HepG2 (cell line): ENCODE data around the gene LMOD1. TPM values are rescaled to one million over a fixed set of nuclear protein-coding genes. Genes with fewer than 3 reads are reported as not detected.
A peak's percentile ranks its signal among the peaks of the same experiment; 100 is the strongest.

Experiments used
- AKAP8 ChIP-seq: sonication (generic); formaldehyde crosslinking; IDR thresholded peaks from 2 replicates; pipeline ENCODE4 v1.5.1; 2020; ENCODE audit warnings: mild to moderate bottlenecking, missing genetic modification reagents
- BATF2 ChIP-seq: sonication (generic); formaldehyde crosslinking; IDR thresholded peaks from 2 replicates; pipeline ENCODE4 v1.8.0; 2022; ENCODE audit warnings: mild to moderate bottlenecking, missing genetic modification reagents, moderate library complexity
- CCAR2 ChIP-seq: fragments of 200-400 bp; formaldehyde crosslinking; optimal IDR thresholded peaks from 2 replicates; pipeline ENCODE3; 2018; ENCODE audit warnings: low read depth, mild to moderate bottlenecking, low read length, moderate library complexity
- DDIT3 ChIP-seq: sonication (generic); formaldehyde crosslinking; IDR thresholded peaks from 2 replicates; pipeline ENCODE4 v1.4.0; 2020; ENCODE audit warnings: mild to moderate bottlenecking, missing genetic modification reagents
- DR1 ChIP-seq: sonication (generic); formaldehyde crosslinking; IDR thresholded peaks from 2 replicates; pipeline ENCODE4 v1.8.0; 2021; ENCODE audit warnings: mild to moderate bottlenecking, missing genetic modification reagents, inconsistent platforms
- FLYWCH1 ChIP-seq: sonication (generic); formaldehyde crosslinking; IDR thresholded peaks from 2 replicates; pipeline ENCODE4 v1.8.1; 2023; ENCODE audit warnings: mild to moderate bottlenecking, missing genetic modification reagents
- HIVEP1 ChIP-seq: sonication (generic); formaldehyde crosslinking; IDR thresholded peaks from 2 replicates; pipeline ENCODE4 v1.4.0; 2020; ENCODE audit warnings: mild to moderate bottlenecking, missing genetic modification reagents
- HOXA9 ChIP-seq: sonication (generic); formaldehyde crosslinking; IDR thresholded peaks from 2 replicates; pipeline ENCODE4 v1.8.1; 2022; ENCODE audit warnings: missing genetic modification reagents, mild to moderate bottlenecking, moderate library complexity, borderline replicate concordance
- KLF11 ChIP-seq: IDR thresholded peaks from 2 replicates; pipeline ENCODE4 v1.6.1; 2016; ENCODE audit warnings: missing compliant biosample characterization
- KMT2B ChIP-seq: IDR thresholded peaks from 2 replicates; pipeline ENCODE4 v1.6.1; 2016; ENCODE audit warnings: missing genetic modification reagents, missing compliant biosample characterization
- MTA1 ChIP-seq: sonication (generic); formaldehyde crosslinking; IDR thresholded peaks from 2 replicates; pipeline ENCODE4 v1.4.0; 2020; ENCODE audit warnings: missing genetic modification reagents, mild to moderate bottlenecking, borderline replicate concordance
- MTF2 ChIP-seq: sonication (generic); formaldehyde crosslinking; IDR thresholded peaks from 2 replicates; pipeline ENCODE4 v1.5.0; 2020; ENCODE audit warnings: missing genetic modification reagents, borderline replicate concordance
- RELA ChIP-seq: sonication (generic); formaldehyde crosslinking; IDR thresholded peaks from 2 replicates; pipeline ENCODE4 v1.4.0; 2020; ENCODE audit warnings: missing genetic modification reagents
- SRY ChIP-seq: sonication (generic); formaldehyde crosslinking; IDR thresholded peaks from 2 replicates; pipeline ENCODE4 v1.8.0; 2022; ENCODE audit warnings: mild to moderate bottlenecking, missing genetic modification reagents
- STAT6 ChIP-seq: sonication (generic); formaldehyde crosslinking; IDR thresholded peaks from 2 replicates; pipeline ENCODE4 v1.4.0; 2020; ENCODE audit warnings: missing genetic modification reagents, mild to moderate bottlenecking, borderline replicate concordance
- U2AF1 ChIP-seq: fragments of 200-400 bp; formaldehyde crosslinking; optimal IDR thresholded peaks from 2 replicates; pipeline ENCODE3; 2017; ENCODE audit warnings: mild to moderate bottlenecking, low read depth, low read length
- ZBTB26 ChIP-seq: IDR thresholded peaks from 2 replicates; pipeline ENCODE4 v1.6.1; 2016; ENCODE audit warnings: missing compliant biosample characterization, missing genetic modification reagents, borderline replicate concordance
- ZBTB43 ChIP-seq: sonication (generic); formaldehyde crosslinking; conservative IDR thresholded peaks from 2 replicates; pipeline ENCODE4 v1.4.0; 2020; ENCODE audit warnings: missing genetic modification reagents
- ZNF251 ChIP-seq: sonication (generic); formaldehyde crosslinking; IDR thresholded peaks from 2 replicates; pipeline ENCODE4 v1.9.0; 2021; ENCODE audit warnings: mild to moderate bottlenecking, missing genetic modification reagents
- ZNF337 ChIP-seq: sonication (generic); formaldehyde crosslinking; IDR thresholded peaks from 2 replicates; pipeline ENCODE4 v1.5.1; 2020; ENCODE audit warnings: missing genetic modification reagents, low read depth, mild to moderate bottlenecking, borderline replicate concordance
- ZNF557 ChIP-seq: sonication (generic); formaldehyde crosslinking; IDR thresholded peaks from 2 replicates; pipeline ENCODE4 v1.4.0; 2020; ENCODE audit warnings: missing genetic modification reagents
- ZNF790 ChIP-seq: sonication (generic); formaldehyde crosslinking; IDR thresholded peaks from 2 replicates; pipeline ENCODE4 v1.8.0; 2022; ENCODE audit warnings: missing genetic modification reagents, mild to moderate bottlenecking, borderline replicate concordance
- ZSCAN25 ChIP-seq: sonication (generic); formaldehyde crosslinking; IDR thresholded peaks from 2 replicates; pipeline ENCODE4 v1.8.0; 2022; ENCODE audit warnings: mild to moderate bottlenecking, missing genetic modification reagents
- ZSCAN29 ChIP-seq: sonication (generic); formaldehyde crosslinking; conservative IDR thresholded peaks from 2 replicates; pipeline ENCODE4 v1.4.0; 2020; ENCODE audit warnings: mild to moderate bottlenecking, missing genetic modification reagents
- polyA plus RNA-seq, 8 experiments: library from polyadenylated mRNA; depleted of rRNA in 3 of 8; stranded (reverse) in 7 of 8; unstranded in 1 of 8; fragments of >200 nt; fragmentation: Illumina TruSeq in 4 of 8; extraction: Trizol in 4 of 8; gene quantifications; 2 replicates each; pipeline versions ENCODE4 v1.2.1 to v1.2.3, GENCODE V29; 2011 to 2016; ENCODE audit warnings: low read depth in 4 of 8, missing spikeins in 1 of 8, mixed read lengths in 1 of 8; ENCODE audit not compliant: insufficient read depth in 1 of 8
- total RNA-seq, 5 experiments: library from RNA; depleted of rRNA; stranded (reverse); fragments of >200 nt; fragmentation: Illumina TruSeq; extraction: Trizol; gene quantifications; 2 replicates each; pipeline ENCODE4 v1.2.3, GENCODE V29; 2016; ENCODE audit warnings: low read depth in 1 of 5

Gene LMOD1
- total and polyA plus RNA-seq, 2 of the 13 experiments (the other 11 are each of a cell fraction or from before 2014, with no cell fraction given), result not detected

- TF ChIP-seq ZNF790 (CRISPR knock-in tag) (peak; percentile 37; the same call in 1 of the 2 replicates), MTA1 (CRISPR knock-in tag) (peak; percentile 67; the same call in 1 of the 2 replicates), ZSCAN25 (peak; percentile 46; the same call in 1 of the 2 replicates), ZBTB26 (CRISPR knock-in tag) (no peak), KMT2B (CRISPR knock-in tag) (peak; percentile 44; the same call in 1 of the 2 replicates), ZNF337 (CRISPR knock-in tag) (no peak), ZBTB43 (CRISPR knock-in tag) (no peak), KLF11 (CRISPR knock-in tag) (no peak), U2AF1 (no peak), DDIT3 (CRISPR knock-in tag) (no peak), ZNF557 (no peak), RELA (CRISPR knock-in tag) (no peak), HIVEP1 (CRISPR knock-in tag) (peak; percentile 74; the same call in 1 of the 2 replicates), BATF2 (no peak), ZSCAN29 (CRISPR knock-in tag) (no peak), MTF2 (CRISPR knock-in tag) (no peak; the same call in 1 of the 2 replicates), CCAR2 (no peak), SRY (CRISPR knock-in tag) (peak; percentile 68; the same call in 1 of the 2 replicates), AKAP8 (CRISPR knock-in tag) (no peak), DR1 (CRISPR knock-in tag) (no peak; the same call in 1 of the 2 replicates), ZNF251 (CRISPR knock-in tag) (no peak), FLYWCH1 (CRISPR knock-in tag) (no peak), HOXA9 (CRISPR knock-in tag) (peak; percentile 81; the same call in 1 of the 2 replicates), STAT6 (no peak)
Observed at GRCh38 chr1:201982623-201983379, 36.5 kb upstream of the LMOD1 start, which contains the start of gene RNPEP (continued).
